ENCODE data around the gene ALG13. TPM values are rescaled to one million over a fixed set of nuclear protein-coding genes. Genes with fewer than 3 reads are reported as not detected.
A peak's percentile ranks its signal among the peaks of the same experiment; 100 is the strongest.
"Not testable (repeated sequence)": the region's sequence is repeated elsewhere in the genome, so short reads cannot be mapped to it uniquely, and the experiment has no call there.

Gene ALG13
- total RNA-seq, 1 donor from 2014 or later = 31.0 TPM

GRCh38 chrX:111641969-111642368 lies 39.0 kb upstream of the ALG13 start:
- no peaks in the 10 kb centered on the region for H3K36me3 ChIP-seq (ENCODE audit: insufficient read depth, low read length)
- H3K4me3 ChIP-seq (ENCODE audit: insufficient read depth, low read depth, low read length) = no peak overlapping the region
- no peak for TF ChIP-seq CTCF (IDR thresholded peaks at IDR 0.05; ENCODE audit: insufficient read depth, low read depth, low read length)
- no peak for TF ChIP-seq EZH2 (IDR thresholded peaks at IDR 0.05; ENCODE audit: insufficient read depth, low read length)
- H2AFZ ChIP-seq (ENCODE audit: low read depth, low read length) = no peak overlapping the region
- no peaks in the 10 kb centered on the region for H3K9me3 Mint-ChIP-seq (ENCODE audit: unreplicated experiment)
- H3K27me3 Mint-ChIP-seq (ENCODE audit: low read depth, unreplicated experiment) = no peaks in the 10 kb centered on the region
- no peaks in the 10 kb centered on the region for H3K27me3 ChIP-seq (ENCODE audit: insufficient read depth, low read length)
- H3K9ac ChIP-seq (ENCODE audit: low read length) = no peak overlapping the region
- no peak overlapping the region for H3K4me3 Mint-ChIP-seq (ENCODE audit: unreplicated experiment)
- peaks cover 2% of the 10 kb centered on the region for H3K4me1 Mint-ChIP-seq (ENCODE audit: low read depth, unreplicated experiment)
- no peak overlapping the region for H3K4me2 ChIP-seq (ENCODE audit: low read length)
- FAIRE-seq = peak; percentile 17
- no peak overlapping the region for H3K27ac Mint-ChIP-seq (ENCODE audit: unreplicated experiment)
- H3K4me1 ChIP-seq (ENCODE audit: insufficient read depth, low read length) = no peaks in the 10 kb centered on the region
- no peaks in the 10 kb centered on the region for H3K36me3 Mint-ChIP-seq (ENCODE audit: low read depth, unreplicated experiment)
- no peaks in the 10 kb centered on the region for H3K9me3 ChIP-seq (ENCODE audit: insufficient read depth, low read depth, low read length)
- DNase-seq (ENCODE audit: low read depth) = no peak
- H3K79me2 ChIP-seq (ENCODE audit: insufficient read depth, low read length) = no peaks in the 10 kb centered on the region
- no peaks in the 10 kb centered on the region for H4K20me1 ChIP-seq (ENCODE audit: insufficient read depth, low read length)
- no peak overlapping the region for H3K27ac ChIP-seq (ENCODE audit: low read depth, low read length)

GRCh38 chrX:111645165-111645564 lies 35.8 kb upstream of the ALG13 start:
- not testable (repeated sequence) for DNase-seq (ENCODE audit: low read depth); H2AFZ ChIP-seq (ENCODE audit: low read depth, low read length); H3K4me1 ChIP-seq (ENCODE audit: insufficient read depth, low read length); H3K9ac ChIP-seq (ENCODE audit: low read length); H3K4me1 Mint-ChIP-seq (ENCODE audit: low read depth, unreplicated experiment); H4K20me1 ChIP-seq (ENCODE audit: insufficient read depth, low read length); FAIRE-seq; H3K9me3 Mint-ChIP-seq (ENCODE audit: unreplicated experiment); H3K27ac ChIP-seq (ENCODE audit: low read depth, low read length); H3K79me2 ChIP-seq (ENCODE audit: insufficient read depth, low read length); H3K4me2 ChIP-seq (ENCODE audit: low read length); H3K4me3 Mint-ChIP-seq (ENCODE audit: unreplicated experiment); H3K36me3 Mint-ChIP-seq (ENCODE audit: low read depth, unreplicated experiment); H3K9me3 ChIP-seq (ENCODE audit: insufficient read depth, low read depth, low read length); H3K36me3 ChIP-seq (ENCODE audit: insufficient read depth, low read length); H3K27me3 Mint-ChIP-seq (ENCODE audit: low read depth, unreplicated experiment); H3K4me3 ChIP-seq (ENCODE audit: insufficient read depth, low read depth, low read length); H3K27me3 ChIP-seq (ENCODE audit: insufficient read depth, low read length); H3K27ac Mint-ChIP-seq (ENCODE audit: unreplicated experiment)

GRCh38 chrX:111645607-111646006 lies 35.4 kb upstream of the ALG13 start:
- Mint-ChIP-seq H3K4me1 (ENCODE audit: low read depth, unreplicated experiment) (peaks cover 2% of the 10 kb centered on the region), H3K4me3 (ENCODE audit: unreplicated experiment) (no peak overlapping the region), H3K9me3 (ENCODE audit: unreplicated experiment) (no peaks in the 10 kb centered on the region), H3K27ac (ENCODE audit: unreplicated experiment) (no peak overlapping the region), H3K27me3 (ENCODE audit: low read depth, unreplicated experiment) (no peaks in the 10 kb centered on the region), H3K36me3 (ENCODE audit: low read depth, unreplicated experiment) (no peaks in the 10 kb centered on the region)
- Histone ChIP-seq H3K27ac (ENCODE audit: low read depth, low read length) (no peak overlapping the region), H3K4me2 (ENCODE audit: low read length) (no peak overlapping the region), H4K20me1 (ENCODE audit: insufficient read depth, low read length) (no peaks in the 10 kb centered on the region), H3K79me2 (ENCODE audit: insufficient read depth, low read length) (no peaks in the 10 kb centered on the region), H3K36me3 (ENCODE audit: insufficient read depth, low read length) (no peaks in the 10 kb centered on the region), H3K27me3 (ENCODE audit: insufficient read depth, low read length) (no peaks in the 10 kb centered on the region), H3K4me1 (ENCODE audit: insufficient read depth, low read length) (no peaks in the 10 kb centered on the region), H3K9me3 (ENCODE audit: insufficient read depth, low read depth, low read length) (no peaks in the 10 kb centered on the region), H2AFZ (ENCODE audit: low read depth, low read length) (no peak overlapping the region), H3K9ac (ENCODE audit: low read length) (no peak overlapping the region), H3K4me3 (ENCODE audit: insufficient read depth, low read depth, low read length) (no peak overlapping the region)
- FAIRE-seq (peak; percentile 74), DNase-seq (ENCODE audit: low read depth) (no peak)
- no peak for TF ChIP-seq CTCF (IDR thresholded peaks at IDR 0.05; ENCODE audit: insufficient read depth, low read depth, low read length)
- TF ChIP-seq EZH2 (IDR thresholded peaks at IDR 0.05; ENCODE audit: insufficient read depth, low read length) = no peak

Measured in astrocyte (in vitro differentiated cells and primary cell).